A549 (cell line): Measurements from ENCODE around the gene LILRB4. TPM values are rescaled to one million over a fixed set of nuclear protein-coding genes. Genes with fewer than 3 reads are reported as not detected.

ENCODE experiments used
- ATAC-seq, 2 experiments: fragments of 200-7000 bp in 1 of 2; fragments of >200 bp in 1 of 2; cut with Nextera tagmentation in 1 of 2; cut with Tn5 transposase in 1 of 2; 3 replicates each; pipeline versions ENCODE4 v1.8.0 to v1.9.1; 2018 to 2020; ENCODE audit warnings: mild to moderate bottlenecking in 1 of 2, moderate library complexity in 1 of 2
- CTCF ChIA-PET: fragments of 300-600 bp; sonication (Branson Sonifier 250); formaldehyde crosslinking; extraction: SDS; loops from one replicate; lab custom pipeline; 2021; ENCODE audit warnings: antibody characterized with exemption, inconsistent platforms; lab: Yijun Ruan, JAX
- POLR2A ChIA-PET: fragments of 350-600 bp; formaldehyde crosslinking; extraction: SDS; loops from one replicate; lab custom pipeline; 2021; ENCODE audit warnings: antibody characterized with exemption, inconsistent platforms; lab: Yijun Ruan, JAX
- DNase-seq, 2 experiments: peaks; one replicate each; pipeline versions ENCODE4 v3.0.0 to v3.0.0-alpha.2; 2011 to 2016; ENCODE audit warnings: low read depth in 1 of 2, low spot score in 1 of 2
- FAIRE-seq: peaks from 2 replicates; lab custom pipeline; 2011; peaks lifted over from hg19 to GRCh38; lab: Jason Lieb, UNC
- H3K27ac ChIP-seq, 2 experiments: fragments of >200 bp; sonication (Bioruptor Twin); formaldehyde crosslinking; 3 replicates each; pipeline ENCODE4 v1.5.1; 2016 to 2017
- H3K4me1 ChIP-seq: fragments of >200 bp; sonication (Bioruptor Twin); formaldehyde crosslinking; 3 replicates; pipeline ENCODE4 v1.6.1; 2016
- H3K4me2 ChIP-seq: fragments of >200 bp; sonication (Bioruptor Twin); formaldehyde crosslinking; 3 replicates; pipeline ENCODE4 v1.6.1; 2016
- H3K4me3 ChIP-seq: fragments of >200 bp; sonication (Bioruptor Twin); formaldehyde crosslinking; 3 replicates; pipeline ENCODE4 v1.5.1; 2016
- H3K9me3 ChIP-seq: fragments of >200 bp; sonication (Bioruptor Twin); formaldehyde crosslinking; 3 replicates; pipeline ENCODE4 v1.6.1; 2016
- CBX2 ChIP-seq: fragments of 200-600 bp; sonication (generic); IDR thresholded peaks from 2 replicates; pipeline ENCODE4 v1.6.1; 2016; ENCODE audit warnings: low read depth, mild to moderate bottlenecking, borderline replicate concordance
- CEBPB ChIP-seq, 2 experiments: fragments of >200 bp in 1 of 2; sonication (Bioruptor Twin) in 1 of 2; formaldehyde crosslinking in 1 of 2; IDR thresholded peaks; 2 replicates each; pipeline ENCODE4 v1.6.1; 2012 to 2016
- CHD4 ChIP-seq: fragments of 200-600 bp; sonication (generic); IDR thresholded peaks from 2 replicates; pipeline ENCODE4 v1.6.1; 2016; ENCODE audit warnings: antibody characterized with exemption, mild to moderate bottlenecking, borderline replicate concordance
- CTCF ChIP-seq: fragments of >200 bp; sonication (Bioruptor Twin); formaldehyde crosslinking; IDR thresholded peaks from 3 replicates; pipeline ENCODE4 v1.5.1; 2016
- EHF ChIP-seq: fragments of 250-450 bp; sonication (Bioruptor Pico); IDR thresholded peaks from 2 replicates; pipeline ENCODE4 v1.5.0; 2020; ENCODE audit warnings: mild to moderate bottlenecking
- FOSB ChIP-seq: fragments of 250-450 bp; sonication (Bioruptor Pico); IDR thresholded peaks from 2 replicates; pipeline ENCODE4 v1.5.0; 2020; ENCODE audit warnings: mild to moderate bottlenecking, moderate library complexity
- FOSL2 ChIP-seq, 2 experiments: fragments of 450-650 bp in 1 of 2; fragments of >200 bp in 1 of 2; sonication (Bioruptor Twin) in 1 of 2; formaldehyde crosslinking; IDR thresholded peaks; 2 replicates each; pipeline versions ENCODE4 v1.5.0 to v1.6.1; 2016 to 2020; ENCODE audit warnings: mild to moderate bottlenecking in 1 of 2, moderate library complexity in 1 of 2
- HDAC2 ChIP-seq: fragments of 200-600 bp; sonication (generic); IDR thresholded peaks from 2 replicates; pipeline ENCODE4 v1.6.1; 2016
- HEYL ChIP-seq: fragments of 250-450 bp; sonication (Bioruptor Pico); IDR thresholded peaks from 2 replicates; pipeline ENCODE4 v1.8.0; 2021; ENCODE audit warnings: mild to moderate bottlenecking, moderate library complexity
- HMGXB4 ChIP-seq: fragments of 250-450 bp; sonication (Bioruptor Pico); IDR thresholded peaks from 2 replicates; pipeline ENCODE4 v1.5.0; 2021; ENCODE audit warnings: mild to moderate bottlenecking, moderate library complexity, borderline replicate concordance
- HOXB13 ChIP-seq: fragments of 250-450 bp; sonication (Bioruptor Pico); IDR thresholded peaks from 2 replicates; pipeline ENCODE4 v1.5.0; 2020; ENCODE audit warnings: low read depth, mild to moderate bottlenecking, moderate library complexity
- HOXB5 ChIP-seq: fragments of 250-450 bp; sonication (Bioruptor Pico); IDR thresholded peaks from 2 replicates; pipeline ENCODE4 v1.5.0; 2020; ENCODE audit warnings: mild to moderate bottlenecking, moderate library complexity
- JUN ChIP-seq, 2 experiments: fragments of >200 bp; sonication (Bioruptor Twin); formaldehyde crosslinking; IDR thresholded peaks; 2 replicates in 1 of 2; 3 replicates in 1 of 2; pipeline ENCODE4 v1.6.1; 2016 to 2017
- JUNB ChIP-seq: fragments of >200 bp; sonication (Bioruptor Twin); formaldehyde crosslinking; IDR thresholded peaks from 2 replicates; pipeline ENCODE4 v1.6.1; 2016
- KDM5A ChIP-seq: fragments of 200-600 bp; sonication (generic); IDR thresholded peaks from 2 replicates; pipeline ENCODE4 v1.6.1; 2016; ENCODE audit warnings: antibody characterized with exemption, mild to moderate bottlenecking
- MAFK ChIP-seq: fragments of 450-650 bp; IDR thresholded peaks from 2 replicates; pipeline ENCODE4 v1.6.1; 2014; ENCODE audit not compliant: partially characterized antibody
- MAZ ChIP-seq: fragments of 150-350 bp; IDR thresholded peaks from 2 replicates; pipeline ENCODE4 v1.6.1; 2014; ENCODE audit warnings: antibody characterized with exemption, low read depth, low read length, borderline replicate concordance
- MYC ChIP-seq: IDR thresholded peaks from 2 replicates; pipeline ENCODE4 v1.6.1; 2012; ENCODE audit warnings: mild to moderate bottlenecking, inconsistent platforms, low read length, improper control_type of control experiment, borderline replicate concordance
- POLR2AphosphoS2 ChIP-seq: conservative IDR thresholded peaks from 2 replicates; pipeline ENCODE4 v1.6.1; 2012; ENCODE audit warnings: low read length, improper control_type of control experiment, inconsistent platforms
- RCOR1 ChIP-seq: fragments of 150-350 bp; IDR thresholded peaks from 2 replicates; pipeline ENCODE4 v1.6.1; 2014; ENCODE audit warnings: antibody characterized with exemption, low read length, low read depth
- RFX5 ChIP-seq: fragments of 450-650 bp; IDR thresholded peaks from 2 replicates; pipeline ENCODE4 v1.7.1; 2014; ENCODE audit warnings: antibody characterized with exemption, mild to moderate bottlenecking, moderate library complexity
- TFCP2L1 ChIP-seq: fragments of 250-450 bp; sonication (Bioruptor Pico); IDR thresholded peaks from 2 replicates; pipeline ENCODE4 v1.5.0; 2021; ENCODE audit warnings: mild to moderate bottlenecking
- ZC3H11A ChIP-seq: fragments of 450-650 bp; IDR thresholded peaks from 2 replicates; pipeline ENCODE4 v1.6.1; 2014; ENCODE audit warnings: antibody characterized with exemption, mild to moderate bottlenecking
- ZFP36 ChIP-seq: fragments of 450-650 bp; IDR thresholded peaks from 2 replicates; pipeline ENCODE4 v1.6.1; 2014; ENCODE audit warnings: borderline replicate concordance; ENCODE audit not compliant: partially characterized antibody
- ZNF302 ChIP-seq: fragments of 250-450 bp; sonication (Bioruptor Pico); IDR thresholded peaks from 2 replicates; pipeline ENCODE4 v1.9.0; 2021; ENCODE audit warnings: inconsistent platforms, mild to moderate bottlenecking, moderate library complexity
- WGBS: methylation state at CpG from one replicate; pipeline ENCODE4 v1.1.6; 2017; ENCODE audit errors: missing lambda C conversion rate; 5-methylcytosine and 5-hydroxymethylcytosine counted together
- polyA plus RNA-seq, 4 experiments: library from polyadenylated mRNA; depleted of rRNA in 3 of 4; stranded (reverse); fragments of >200 nt; fragmentation: RNase III in 1 of 4; extraction: RNeasy Plus Mini Kit Qiagen cat#74134 plus additional on column Dnase treatment in 1 of 4; gene quantifications; 2 replicates in 3 of 4; 3 replicates in 1 of 4; pipeline ENCODE4 v1.2.3, GENCODE V29; 2011 to 2017
- TF ChIP-seq, protein P1 (sequence below): fragments of 150-350 bp; IDR thresholded peaks from 2 replicates; pipeline ENCODE4 v1.6.1; 2014; ENCODE audit warnings: low read depth, mild to moderate bottlenecking, low read length
- TF ChIP-seq, protein P2 (sequence below): fragments of 250-450 bp; sonication (Bioruptor Pico); IDR thresholded peaks from 2 replicates; pipeline ENCODE4 v1.5.0; 2020; ENCODE audit warnings: low read depth, mild to moderate bottlenecking, moderate library complexity
- TF ChIP-seq, protein P3 (sequence below): fragments of >200 bp; sonication (Bioruptor Twin); formaldehyde crosslinking; IDR thresholded peaks from 2 replicates; pipeline ENCODE4 v1.6.1; 2016
- TF ChIP-seq, protein P4 (sequence below): fragments of 450-650 bp; IDR thresholded peaks from 2 replicates; pipeline ENCODE4 v1.6.1; 2014; ENCODE audit warnings: antibody characterized with exemption
- TF ChIP-seq, protein P5 (sequence below): IDR thresholded peaks from 2 replicates; pipeline ENCODE4 v1.6.1; 2012

Gene LILRB4
- polyA plus RNA-seq, 2 of the 4 experiments (the other 2 are of a cell fraction) = not detected

GRCh38 chr19:54661846-54662481 lies 821 bp upstream of the LILRB4 start:
- FAIRE-seq (no peak), DNase-seq (no peak), ATAC-seq (no peak)
- TF ChIP-seq EHF (no peak), ZC3H11A (no peak), ZNF302 (no peak), JUN (IDR thresholded peaks at IDR 0.05) (no peak), MAFK (no peak), TFCP2L1 (CRISPR knock-in tag) (no peak), HOXB13 (CRISPR knock-in tag) (no peak), RCOR1 (no peak), MAZ (no peak), HEYL (CRISPR knock-in tag) (no peak), CBX2 (no peak), FOSL2 (IDR thresholded peaks at IDR 0.05) (no peak), FOSL2 (CRISPR knock-in tag; IDR thresholded peaks at IDR 0.05) (no peak), RFX5 (no peak), CHD4 (no peak), CTCF (no peak)
- TF ChIP-seq, protein P1, sequence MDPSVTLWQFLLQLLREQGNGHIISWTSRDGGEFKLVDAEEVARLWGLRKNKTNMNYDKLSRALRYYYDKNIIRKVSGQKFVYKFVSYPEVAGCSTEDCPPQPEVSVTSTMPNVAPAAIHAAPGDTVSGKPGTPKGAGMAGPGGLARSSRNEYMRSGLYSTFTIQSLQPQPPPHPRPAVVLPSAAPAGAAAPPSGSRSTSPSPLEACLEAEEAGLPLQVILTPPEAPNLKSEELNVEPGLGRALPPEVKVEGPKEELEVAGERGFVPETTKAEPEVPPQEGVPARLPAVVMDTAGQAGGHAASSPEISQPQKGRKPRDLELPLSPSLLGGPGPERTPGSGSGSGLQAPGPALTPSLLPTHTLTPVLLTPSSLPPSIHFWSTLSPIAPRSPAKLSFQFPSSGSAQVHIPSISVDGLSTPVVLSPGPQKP = no peak
- TF ChIP-seq, protein P2, sequence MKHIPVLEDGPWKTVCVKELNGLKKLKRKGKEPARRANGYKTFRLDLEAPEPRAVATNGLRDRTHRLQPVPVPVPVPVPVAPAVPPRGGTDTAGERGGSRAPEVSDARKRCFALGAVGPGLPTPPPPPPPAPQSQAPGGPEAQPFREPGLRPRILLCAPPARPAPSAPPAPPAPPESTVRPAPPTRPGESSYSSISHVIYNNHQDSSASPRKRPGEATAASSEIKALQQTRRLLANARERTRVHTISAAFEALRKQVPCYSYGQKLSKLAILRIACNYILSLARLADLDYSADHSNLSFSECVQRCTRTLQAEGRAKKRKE (CRISPR knock-in tag) = no peak
- H3K27ac ChIP-seq = no peak overlapping the region
- no peaks in the 10 kb centered on the region for H3K4me1 ChIP-seq
- no peaks in the 10 kb centered on the region; the same call in 2 of the 3 replicates for H3K9me3 ChIP-seq
- ChIA-PET CTCF (interaction anchor here (0.6 to 3.3 kb wide), 4 partner anchors 9 to 134 kb away, joined by 4 to 18 read pairs (median 12); no protein-coding TSS in a partner anchor), POLR2A (no interaction called here)
- H3K4me3 ChIP-seq = no peak overlapping the region
- 55% methylated on average over 13 of the region's 13 CpGs for WGBS
- no peak overlapping the region for H3K4me2 ChIP-seq

DNA sequence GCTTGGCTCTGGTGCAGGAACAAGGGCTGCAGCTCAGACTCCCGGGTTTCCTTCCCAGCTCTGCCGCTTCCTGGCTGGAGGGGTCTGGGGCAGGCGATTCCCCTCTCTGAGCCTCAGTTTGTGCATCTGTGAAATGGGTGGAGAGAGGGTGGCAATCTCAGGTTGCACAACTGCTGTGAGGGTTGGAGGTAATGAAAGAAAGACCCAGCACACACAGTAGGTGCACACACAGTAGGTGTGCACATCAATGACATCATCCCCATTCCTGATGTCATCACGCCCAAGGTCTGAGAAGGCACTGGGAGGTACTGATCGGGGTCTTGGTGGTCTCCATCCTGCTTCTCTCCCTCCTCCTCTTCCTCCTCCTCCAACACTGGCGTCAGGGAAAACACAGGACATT lies 2.7 kb downstream of the LILRB4 start:
- ChIA-PET CTCF (interaction anchor here (3.0 to 3.3 kb wide), 2 partner anchors 8 to 13 kb away, joined by 16 to 18 read pairs; no protein-coding TSS in a partner anchor), POLR2A (no interaction called here)
- H3K4me1 ChIP-seq = no peaks in the 10 kb centered on the region
- ATAC-seq (no peak), DNase-seq (no peak), FAIRE-seq (no peak)
- no peak overlapping the region for H3K27ac ChIP-seq
- 4% methylated on average over 6 of the region's 6 CpGs for WGBS
- no peak overlapping the region for H3K4me2 ChIP-seq
- H3K9me3 ChIP-seq = no peaks in the 10 kb centered on the region
- H3K4me3 ChIP-seq = no peak overlapping the region
- TF ChIP-seq ZC3H11A = no peak
- TF ChIP-seq ZFP36 = no peak
- TF ChIP-seq HMGXB4 (CRISPR knock-in tag) = no peak
- TF ChIP-seq HOXB5 = no peak
- TF ChIP-seq, protein P3, sequence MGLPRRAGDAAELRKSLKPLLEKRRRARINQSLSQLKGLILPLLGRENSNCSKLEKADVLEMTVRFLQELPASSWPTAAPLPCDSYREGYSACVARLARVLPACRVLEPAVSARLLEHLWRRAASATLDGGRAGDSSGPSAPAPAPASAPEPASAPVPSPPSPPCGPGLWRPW = no peak
- TF ChIP-seq, protein P4, sequence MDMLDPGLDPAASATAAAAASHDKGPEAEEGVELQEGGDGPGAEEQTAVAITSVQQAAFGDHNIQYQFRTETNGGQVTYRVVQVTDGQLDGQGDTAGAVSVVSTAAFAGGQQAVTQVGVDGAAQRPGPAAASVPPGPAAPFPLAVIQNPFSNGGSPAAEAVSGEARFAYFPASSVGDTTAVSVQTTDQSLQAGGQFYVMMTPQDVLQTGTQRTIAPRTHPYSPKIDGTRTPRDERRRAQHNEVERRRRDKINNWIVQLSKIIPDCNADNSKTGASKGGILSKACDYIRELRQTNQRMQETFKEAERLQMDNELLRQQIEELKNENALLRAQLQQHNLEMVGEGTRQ = no peak
- TF ChIP-seq, protein P2 (CRISPR knock-in tag) = no peak
- TF ChIP-seq CEBPB (IDR thresholded peaks at IDR 0.05) = no peak
- TF ChIP-seq FOSB (CRISPR knock-in tag) = no peak
- TF ChIP-seq CHD4 = no peak
- no peak for TF ChIP-seq RFX5
- TF ChIP-seq, protein P5, sequence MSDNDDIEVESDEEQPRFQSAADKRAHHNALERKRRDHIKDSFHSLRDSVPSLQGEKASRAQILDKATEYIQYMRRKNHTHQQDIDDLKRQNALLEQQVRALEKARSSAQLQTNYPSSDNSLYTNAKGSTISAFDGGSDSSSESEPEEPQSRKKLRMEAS = no peak
- TF ChIP-seq HOXB13 (CRISPR knock-in tag) = no peak
- no peak for TF ChIP-seq KDM5A
- no peak for TF ChIP-seq POLR2AphosphoS2
- no peak for TF ChIP-seq MYC
- no peak for TF ChIP-seq TFCP2L1 (CRISPR knock-in tag)
- no peak for TF ChIP-seq HDAC2
- no peak for TF ChIP-seq JUNB
